AG08396 (cell line): ENCODE data around the gene TMEM165.
A peak's percentile ranks its signal among the peaks of the same experiment; 100 is the strongest.

Experiments used
- DNase-seq: peaks from one replicate; pipeline ENCODE4 v3.0.0; 2012; ENCODE audit warnings: low spot score, mixed read lengths

TMEM165 gene

DNA sequence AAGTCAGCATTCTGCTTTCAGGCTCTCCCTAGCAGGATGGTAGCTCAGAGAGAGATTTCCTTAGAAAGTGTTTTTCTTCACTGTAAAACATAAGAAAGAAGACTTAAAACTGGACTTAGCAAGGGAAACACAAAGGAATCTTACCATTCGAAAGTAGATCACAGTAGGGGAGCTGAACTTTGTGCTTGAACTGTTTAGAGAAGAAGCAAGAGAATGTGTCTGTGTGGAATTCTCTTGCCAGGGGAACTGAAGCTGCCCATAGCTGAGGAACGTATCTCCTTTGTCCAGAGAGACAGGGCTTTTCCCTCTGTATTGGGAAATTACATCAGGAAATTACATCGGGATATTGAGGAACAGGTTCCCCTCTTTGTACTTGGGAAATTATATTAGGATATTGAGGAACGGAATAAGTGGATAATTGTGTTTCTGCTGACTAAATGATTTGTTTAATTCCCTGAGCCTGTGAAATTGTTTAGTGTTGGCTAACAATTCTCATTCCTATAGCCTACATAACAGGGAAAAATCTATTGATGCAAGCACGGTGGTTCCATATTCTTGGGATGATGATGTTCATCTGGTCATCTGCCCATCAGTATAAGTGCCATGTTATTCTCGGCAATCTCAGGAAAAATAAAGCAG lies 28.6 kb upstream of the TMEM165 start:
- DNase-seq: no peak

DNA sequence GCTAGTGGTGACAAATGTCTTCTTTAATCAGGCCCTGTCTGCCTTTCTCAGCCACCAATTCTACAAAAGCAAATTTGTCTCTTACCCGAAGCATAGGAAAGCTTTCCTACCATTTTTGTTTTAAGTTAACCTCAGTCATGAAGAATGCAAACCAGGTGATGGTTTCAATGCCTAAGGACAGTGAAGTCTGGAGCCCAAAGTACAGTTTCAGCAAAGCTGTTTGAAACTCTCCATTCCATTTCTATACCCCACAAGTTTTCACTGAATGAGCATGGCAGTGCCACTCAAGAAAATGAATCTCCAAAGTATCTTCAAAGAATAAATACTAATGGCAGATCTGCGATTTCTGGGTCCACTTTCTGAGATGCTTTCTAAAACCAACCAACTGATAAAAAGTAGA lies 25.8 kb upstream of the TMEM165 start:
- no peak for DNase-seq

DNA sequence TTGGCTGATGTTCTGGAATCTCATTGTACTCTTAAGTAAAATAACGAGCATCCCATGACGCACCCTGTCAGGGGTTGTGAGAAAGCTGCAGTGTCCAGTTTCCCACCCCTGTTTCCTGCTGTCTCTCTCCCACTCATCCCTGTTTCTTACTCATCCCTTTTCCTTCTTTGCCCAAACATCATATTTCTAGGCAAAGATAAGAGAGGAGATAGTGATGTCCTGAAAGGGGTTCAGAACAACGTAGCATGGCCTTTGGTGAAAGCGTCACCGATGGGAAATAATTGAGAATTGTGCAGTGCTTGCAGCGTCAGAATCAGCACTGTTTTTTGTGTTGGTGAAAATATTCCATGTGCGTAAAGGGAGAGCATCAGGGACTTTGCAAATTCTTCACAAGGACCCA lies 23.5 kb upstream of the TMEM165 start:
- no peak for DNase-seq

DNA sequence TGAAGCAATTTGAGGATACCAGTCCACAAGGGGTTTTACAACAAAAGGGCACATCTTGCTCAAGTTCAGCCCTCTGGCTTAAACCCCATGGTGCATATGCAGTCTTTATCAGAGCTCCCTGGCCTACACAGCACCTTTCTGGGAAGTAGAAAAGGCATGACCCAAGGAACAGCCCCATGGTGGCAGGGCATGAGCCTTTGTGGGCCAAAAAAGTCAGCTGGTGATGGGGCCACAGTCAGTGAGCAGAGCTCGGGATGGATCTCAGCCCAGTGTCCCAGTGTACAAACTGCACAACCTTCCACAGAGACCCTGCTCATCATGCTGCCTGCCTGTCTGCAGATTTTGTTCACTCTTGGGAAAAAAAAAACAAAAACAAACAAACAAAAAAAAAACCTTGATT lies 22.3 kb upstream of the TMEM165 start:
- no peak for DNase-seq

DNA sequence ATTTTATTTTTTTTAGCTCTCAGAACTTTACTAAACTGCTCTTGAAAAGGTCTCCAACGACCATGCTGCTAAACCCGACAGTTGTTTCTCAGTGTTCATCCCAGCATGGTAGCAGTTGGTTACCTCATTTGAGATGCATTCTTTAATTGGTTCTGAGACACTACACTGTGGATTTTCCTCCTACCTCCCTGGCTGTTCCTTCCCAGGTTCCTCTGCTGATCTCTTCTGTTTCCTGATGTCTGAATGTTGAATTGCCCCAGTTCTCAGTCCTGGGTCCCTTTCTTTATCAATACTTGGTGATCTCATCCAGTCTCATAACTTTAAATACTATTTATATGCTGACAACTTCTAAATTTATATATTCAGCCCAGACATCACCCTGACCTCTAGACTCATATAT lies 19.1 kb upstream of the TMEM165 start:
- no peak for DNase-seq

DNA sequence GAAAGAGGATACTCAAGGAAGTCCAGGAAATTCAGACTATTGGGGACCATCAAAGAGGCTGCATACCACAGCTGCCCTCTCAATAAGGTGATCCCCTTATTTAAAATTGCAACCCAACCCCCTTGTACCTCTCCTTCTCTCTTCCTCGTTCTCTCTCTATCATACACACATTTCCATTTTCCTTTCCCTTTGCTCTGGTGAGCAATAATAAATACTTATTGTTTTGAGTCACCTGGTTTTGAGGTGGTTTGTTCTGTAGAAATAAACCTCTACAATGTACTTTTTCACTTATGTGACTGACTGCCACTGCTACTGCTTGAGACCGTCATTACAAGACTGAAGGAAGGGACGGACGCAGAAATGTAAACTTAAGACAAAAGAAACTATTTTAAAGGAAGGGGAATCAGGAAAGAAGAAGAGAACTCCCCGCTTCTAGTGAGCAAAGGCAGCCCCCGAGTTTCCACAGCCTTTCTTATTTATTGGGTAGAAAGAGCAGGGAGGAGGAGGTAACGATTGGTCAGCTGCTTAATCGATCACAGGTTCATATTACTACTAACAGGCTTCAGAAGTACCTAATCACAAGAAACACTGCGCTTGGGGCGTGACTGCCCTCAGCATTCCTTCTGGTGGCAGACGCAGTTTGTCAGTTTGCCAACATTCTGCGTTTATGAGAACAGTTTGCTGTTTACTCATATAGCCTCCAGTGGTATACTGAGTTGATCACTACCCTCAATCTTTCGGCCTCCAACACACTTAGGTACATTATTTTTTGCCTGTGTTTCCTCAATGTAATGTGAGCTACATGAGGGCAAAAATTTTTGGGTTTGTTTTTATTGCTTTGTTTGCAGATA lies 16.9 kb upstream of the TMEM165 start:
- no peak for DNase-seq

DNA sequence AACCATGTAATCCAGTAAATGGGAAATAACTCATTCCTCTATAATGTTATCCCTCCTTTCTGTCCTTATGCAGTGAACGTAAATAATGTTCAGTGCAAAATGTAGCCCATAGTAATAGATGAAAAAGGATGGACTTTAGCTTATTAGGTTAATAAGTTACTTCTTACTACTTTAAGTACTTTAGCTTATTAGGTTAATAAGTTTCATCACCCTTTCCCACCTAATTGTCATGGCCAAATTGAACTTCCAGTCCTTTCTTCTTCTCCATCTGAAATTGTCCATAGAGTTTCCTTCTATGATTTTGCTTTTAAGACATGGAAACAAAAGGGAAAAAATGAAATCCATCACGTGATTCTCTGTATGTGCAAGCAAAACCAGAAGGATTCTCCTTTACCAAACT lies 15.2 kb upstream of the TMEM165 start:
- no peak for DNase-seq

DNA sequence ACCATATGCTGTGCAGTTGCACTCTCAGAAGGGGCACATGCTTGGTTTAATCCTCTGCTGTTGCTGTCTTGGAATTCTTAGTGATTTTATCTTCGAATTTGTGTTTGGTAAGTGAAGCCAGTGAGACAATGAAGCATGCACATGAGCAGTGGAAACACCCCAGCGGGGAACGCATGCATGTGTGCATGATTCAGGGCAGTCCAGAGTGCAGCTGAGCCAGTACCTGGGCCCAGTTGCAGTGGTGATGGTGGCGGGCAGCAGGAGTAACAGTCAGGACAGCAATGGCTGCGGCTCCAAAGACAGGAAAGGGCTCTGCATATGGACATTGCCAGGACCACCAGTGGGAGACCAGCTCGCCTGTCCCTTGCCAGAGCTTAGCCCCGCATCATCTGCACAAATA lies 14.3 kb upstream of the TMEM165 start:
- DNase-seq: no peak

DNA sequence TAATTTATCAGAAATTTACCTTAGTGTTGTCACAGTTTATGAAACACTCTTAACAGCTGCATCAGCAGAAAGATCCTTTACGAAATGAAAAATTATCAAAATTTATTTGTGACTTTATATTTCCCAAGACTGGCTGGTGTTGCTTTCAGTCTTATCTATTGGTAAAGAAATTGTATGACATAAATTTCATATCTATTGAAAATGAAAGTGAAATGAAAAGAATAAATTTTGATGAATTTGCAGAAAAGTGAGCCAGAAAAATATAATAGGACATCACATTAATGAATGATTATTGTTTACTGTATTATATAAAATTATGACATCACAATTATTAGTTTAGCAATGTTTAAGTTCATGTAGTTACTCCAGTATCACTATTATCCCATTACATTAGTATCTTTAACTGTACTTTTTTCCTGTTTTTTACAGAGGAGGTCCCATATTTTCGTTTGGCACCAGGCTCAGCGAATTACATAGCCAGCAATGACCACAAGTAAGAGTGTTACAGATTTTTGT lies 13.2 kb upstream of the TMEM165 start:
- no peak for DNase-seq

DNA sequence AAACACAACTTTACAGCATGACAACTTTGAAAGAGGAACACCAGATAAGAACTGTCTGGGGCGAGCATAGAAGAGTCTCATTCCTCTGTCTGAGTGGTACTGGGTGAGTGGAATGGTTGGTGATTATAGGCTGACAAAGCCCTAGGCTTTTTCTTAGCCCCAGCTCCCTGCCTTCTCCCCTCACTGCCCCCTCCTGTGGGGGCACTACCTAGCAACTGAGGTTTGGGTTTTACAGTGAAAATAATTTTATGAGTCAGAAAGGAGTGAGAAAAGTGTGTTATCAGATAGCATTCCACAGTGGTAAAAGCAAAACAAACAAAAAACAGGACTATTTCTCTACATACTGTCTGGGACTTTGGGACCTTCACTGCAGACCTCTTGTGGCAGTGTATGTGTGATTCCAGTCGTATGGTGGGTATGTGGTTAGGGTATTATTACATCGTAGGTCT lies 10.5 kb upstream of the TMEM165 start:
- DNase-seq: no peak

DNA sequence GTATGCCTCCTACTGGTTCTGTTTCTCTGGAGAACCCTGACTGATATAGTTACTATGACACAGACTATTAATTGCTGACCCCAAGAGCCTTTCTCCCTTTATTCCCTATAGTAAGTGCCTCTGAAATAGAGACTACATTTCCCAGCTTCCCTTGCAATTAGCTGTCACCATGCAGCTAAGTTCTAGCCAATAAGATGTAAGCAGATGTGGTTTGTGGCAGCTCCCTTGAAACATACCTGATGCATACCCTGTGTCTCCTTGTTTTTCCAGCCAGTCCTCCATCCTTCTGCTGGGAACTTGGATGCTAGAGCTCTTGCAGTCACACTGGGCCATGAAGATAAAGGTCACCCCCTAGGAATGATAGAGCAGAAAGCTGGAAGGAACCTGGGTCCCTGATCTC lies 9.7 kb upstream of the TMEM165 start:
- DNase-seq: peak; percentile 41

DNA sequence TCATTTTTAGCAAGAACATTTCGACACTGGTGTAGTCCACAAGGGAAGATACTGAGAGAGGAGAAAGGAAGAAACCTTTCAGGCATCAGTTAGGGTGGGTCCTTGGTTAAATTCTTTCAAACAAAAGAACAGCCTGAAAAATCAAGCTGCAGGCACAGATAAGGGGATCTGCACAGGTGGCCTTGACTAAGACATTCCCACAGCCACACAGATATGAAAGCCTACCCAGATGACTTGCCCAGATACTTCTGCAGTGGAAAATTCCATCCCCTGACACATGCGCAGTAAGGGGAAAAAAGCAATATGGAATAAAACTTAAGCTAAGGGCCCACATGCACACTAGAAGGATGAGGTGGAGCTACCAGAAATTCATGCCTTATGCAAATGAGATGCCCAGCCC lies 8.9 kb upstream of the TMEM165 start:
- no peak for DNase-seq

DNA sequence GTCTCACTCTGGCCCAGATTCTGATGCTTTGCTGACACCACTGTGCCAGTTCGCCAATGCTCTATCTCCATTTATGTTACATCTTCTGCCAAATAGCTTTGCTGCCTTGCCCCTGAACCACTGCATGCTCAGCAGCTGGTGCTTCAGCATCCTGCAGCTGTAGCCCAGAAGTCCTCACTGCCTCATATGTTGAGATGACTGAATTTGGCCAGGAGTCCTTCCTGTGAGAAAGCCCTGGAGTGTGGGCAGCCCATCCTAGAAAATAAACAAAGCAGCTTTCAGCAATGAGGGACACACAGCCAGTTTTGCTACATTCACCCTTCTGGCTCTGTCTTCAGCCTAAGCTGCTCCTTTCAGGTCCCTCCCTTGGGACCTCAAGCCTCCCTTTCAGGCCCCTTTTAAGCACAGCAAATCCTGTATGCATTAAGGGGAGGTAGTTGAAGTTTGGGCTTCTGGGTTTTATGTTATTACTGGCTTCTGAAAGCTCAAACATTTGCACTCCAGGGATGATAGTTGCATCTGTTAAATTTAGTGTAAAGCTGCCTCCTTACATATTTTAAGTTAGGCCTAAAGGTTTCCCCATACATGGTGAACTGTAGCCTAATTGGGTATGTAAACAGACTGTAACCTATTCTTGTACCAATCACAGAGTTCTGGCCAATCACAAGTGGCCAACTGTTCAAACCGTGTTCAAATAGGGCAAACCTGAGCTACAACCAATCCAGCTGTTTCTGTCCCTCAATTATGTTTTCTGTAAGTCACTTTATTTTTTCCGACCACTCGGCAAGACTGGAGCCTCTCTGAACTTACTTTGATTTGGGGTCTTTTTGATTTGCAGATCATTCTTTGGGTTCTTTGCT lies 2.1 kb upstream of the TMEM165 start:
- peak; percentile 52 for DNase-seq

DNA sequence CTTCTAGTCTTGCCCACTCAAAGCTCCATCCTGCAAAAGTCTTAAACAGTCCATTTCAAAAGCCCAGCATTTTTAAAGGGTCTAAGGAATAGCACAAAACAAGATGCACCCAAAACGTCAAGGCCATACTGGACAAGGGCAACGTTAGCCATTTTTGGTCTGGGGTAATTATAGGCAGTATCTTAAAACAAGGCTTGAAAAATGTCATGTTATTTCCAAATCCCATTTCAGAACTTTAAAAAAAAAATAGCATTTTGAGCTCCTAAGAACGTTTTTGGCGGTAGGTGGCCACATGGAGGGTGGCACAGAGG lies 584 bp upstream of the TMEM165 start:
- DNase-seq: no peak

DNA sequence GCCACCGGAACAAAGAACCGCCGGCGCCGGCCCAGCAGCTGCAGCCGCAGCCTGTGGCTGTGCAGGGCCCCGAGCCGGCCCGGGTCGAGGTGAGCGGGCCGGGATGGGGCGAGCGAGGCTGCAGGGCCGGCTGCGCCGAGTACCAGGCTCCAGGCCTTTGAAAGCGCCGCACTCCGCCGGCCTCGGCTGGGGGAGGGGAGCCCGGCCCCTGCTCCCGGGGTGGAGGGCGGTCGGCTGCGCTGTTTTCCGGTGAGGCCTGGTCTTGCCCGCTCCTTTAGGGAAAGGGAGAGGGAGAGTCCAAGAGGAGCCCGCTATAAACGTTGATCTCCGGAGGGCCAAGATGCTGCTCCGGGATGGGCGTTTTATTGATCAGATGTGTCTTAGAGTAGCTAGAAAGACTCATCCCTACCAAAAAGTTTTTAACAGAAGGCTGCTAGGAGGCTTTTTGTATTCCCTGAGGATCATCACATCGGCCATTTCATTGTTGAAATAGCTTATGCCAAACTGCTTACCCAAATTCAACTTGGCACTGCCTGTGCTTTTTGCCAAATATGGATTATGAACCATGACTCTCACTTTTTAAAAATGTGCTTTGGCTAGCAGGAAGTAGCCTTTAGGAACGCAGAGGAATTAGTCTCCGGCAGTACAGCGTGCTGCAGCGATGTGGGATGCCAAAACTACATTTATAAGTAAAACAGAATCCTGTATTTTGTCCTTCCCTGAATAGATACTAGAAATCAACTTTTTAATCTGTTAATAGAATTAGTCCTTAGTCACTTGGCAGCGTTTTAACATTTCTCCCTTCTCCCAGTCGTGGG lies 760 bp downstream of the TMEM165 start:
- DNase-seq: peak; percentile 46

DNA sequence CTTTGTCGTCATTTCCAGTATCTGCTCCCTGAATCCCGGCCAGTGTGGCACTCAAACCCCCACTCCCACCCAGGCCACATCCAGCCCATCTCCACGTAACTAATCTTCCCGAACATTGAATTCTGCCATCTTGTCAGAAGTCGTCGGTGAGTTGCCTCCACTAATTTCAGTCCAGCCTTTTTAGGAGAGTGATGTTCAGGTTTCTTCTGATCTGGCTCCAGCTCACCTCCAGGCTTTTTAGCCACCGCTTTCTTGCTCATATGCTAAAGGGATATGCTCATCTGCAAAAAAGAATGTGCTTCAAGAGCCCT lies 1.3 kb downstream of the TMEM165 start:
- no peak for DNase-seq

DNA sequence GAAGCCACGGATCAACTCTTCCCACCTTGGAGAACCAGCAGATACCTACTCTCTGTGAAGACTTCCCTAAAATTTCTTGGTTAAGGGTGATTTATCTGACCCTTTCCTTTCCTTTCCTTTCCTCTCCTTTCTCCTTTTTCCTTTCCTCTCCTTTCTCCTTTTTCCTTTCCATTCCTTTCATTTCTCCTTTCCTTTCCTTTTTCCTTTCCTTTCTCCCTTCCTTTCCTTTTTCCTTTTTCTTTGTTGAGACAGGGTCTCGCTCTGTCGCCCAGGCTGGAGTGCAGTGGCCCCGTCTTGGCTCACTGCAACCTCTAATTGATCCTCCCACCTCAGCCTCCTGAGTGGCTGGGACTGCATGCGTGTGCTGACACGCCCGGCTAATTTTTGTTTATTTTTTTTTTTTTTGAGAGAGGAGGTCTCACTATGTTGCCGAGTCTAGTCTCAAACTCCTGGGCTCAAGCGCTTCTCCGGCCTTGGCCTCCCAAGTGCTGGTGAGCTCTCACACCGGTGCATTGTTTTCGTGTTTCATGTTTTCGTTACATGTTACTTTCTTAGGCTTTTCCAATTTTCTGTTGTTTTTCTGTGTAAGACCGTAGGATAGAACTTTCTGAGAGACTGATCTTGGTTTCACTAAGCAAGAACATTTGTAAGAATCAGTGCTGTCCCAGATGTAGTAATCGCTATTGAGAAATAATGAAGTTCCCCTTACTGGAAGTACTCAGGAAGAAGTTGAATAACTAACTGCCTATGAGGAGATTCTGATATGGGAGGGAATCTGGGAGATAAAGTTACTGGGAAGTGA lies 2.0 kb downstream of the TMEM165 start:
- DNase-seq: no peak

DNA sequence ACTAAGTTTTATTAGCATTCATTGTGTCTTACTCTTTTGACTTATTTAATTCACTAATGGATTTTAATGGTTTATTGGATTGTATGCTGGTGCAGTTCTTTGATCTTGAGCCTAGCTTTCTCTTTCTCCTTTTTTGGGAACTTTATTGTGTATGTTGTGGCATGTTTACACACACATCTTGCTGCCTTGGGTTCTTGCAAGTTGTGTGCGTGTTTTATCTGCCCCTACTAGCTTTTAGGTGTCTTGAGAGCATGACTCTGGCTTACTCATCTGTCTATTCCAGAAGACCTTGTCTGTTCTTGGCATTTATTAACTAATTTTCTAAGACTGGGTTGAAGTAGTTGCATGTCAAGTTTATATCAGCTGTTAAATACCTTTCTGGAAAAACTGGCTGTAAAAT lies 2.7 kb downstream of the TMEM165 start:
- peak; percentile 39 for DNase-seq

DNA sequence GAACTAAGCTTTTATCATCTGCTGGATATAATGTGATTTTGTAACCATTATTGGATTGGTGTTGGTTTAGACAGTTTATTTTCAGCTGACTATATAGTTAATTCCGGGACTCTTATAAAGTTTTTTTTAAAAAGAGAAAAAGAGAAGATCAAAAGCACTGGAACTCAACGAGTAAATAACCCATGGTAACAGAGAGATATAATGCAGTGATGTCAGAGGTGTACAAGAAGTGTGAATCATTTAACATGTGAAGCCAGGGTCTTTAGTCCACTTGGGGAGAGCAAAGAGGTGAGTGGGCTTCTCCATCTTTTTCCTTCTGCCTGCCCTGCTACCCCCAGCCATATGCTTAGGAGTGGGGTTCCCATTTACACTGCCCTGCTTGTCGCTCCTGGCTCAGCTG lies 3.2 kb downstream of the TMEM165 start:
- no peak for DNase-seq

DNA sequence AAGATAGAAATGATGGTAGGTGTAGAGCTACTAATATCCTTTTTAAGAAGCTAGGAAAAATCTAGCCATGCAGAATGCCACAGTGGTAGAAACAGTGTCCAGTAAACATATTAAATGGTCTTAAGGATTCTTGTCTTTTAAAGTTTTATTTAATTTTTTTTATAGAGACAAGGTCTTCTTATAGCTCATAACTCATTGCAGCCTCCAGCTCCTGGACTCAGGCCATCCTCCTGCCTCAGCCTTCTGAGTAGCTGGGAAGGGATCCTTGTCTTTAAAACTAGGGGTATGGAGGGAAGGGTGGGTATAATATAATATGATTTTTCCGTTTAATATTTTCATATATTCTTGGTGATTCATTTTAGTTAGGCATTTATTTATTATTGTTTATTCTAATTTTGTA lies 3.8 kb downstream of the TMEM165 start:
- DNase-seq: no peak

DNA sequence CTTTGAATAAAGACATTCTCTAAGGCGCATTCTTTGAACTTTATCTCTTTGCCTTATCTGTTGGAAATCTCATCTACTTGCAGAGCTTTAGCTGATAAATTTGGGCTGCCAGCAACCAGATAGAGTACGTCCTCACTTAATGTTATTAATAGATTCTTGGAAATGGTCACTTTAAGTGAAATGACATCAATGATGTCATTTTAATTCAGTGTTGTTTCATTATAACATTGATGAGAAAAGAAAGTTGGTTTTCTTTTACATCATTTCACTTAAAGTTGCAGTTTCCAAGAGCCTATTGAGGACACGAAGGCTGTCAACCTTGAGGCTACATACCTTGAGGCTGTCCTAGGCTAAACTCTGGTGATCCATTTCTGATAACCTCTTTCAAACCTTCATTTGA lies 9.3 kb downstream of the TMEM165 start:
- DNase-seq: no peak
